HepG2 (cell line): ENCODE data around the gene ATP9B. TPM values are rescaled to one million over a fixed set of nuclear protein-coding genes. Genes with fewer than 3 reads are reported as not detected.

ENCODE experiments used
- ATAC-seq: fragments of 200-7000 bp; cut with Tn5 transposase; 3 replicates; pipeline ENCODE4 v1.9.1; 2020; ENCODE audit warnings: mild to moderate bottlenecking, moderate library complexity
- BruUV-seq: library from RNA; stranded (reverse); fragments of 400-500 nt; replicated peaks from 2 replicates; lab custom pipeline; 2021; lab: Mats Ljungman, UMichigan
- CTCF ChIA-PET: fragments of 300-600 bp; formaldehyde crosslinking; extraction: SDS; loops from one replicate; lab custom pipeline; 2021; ENCODE audit warnings: low total read pairs, inconsistent platforms, low intra/inter-chr PET ratio; lab: Yijun Ruan, JAX
- POLR2A ChIA-PET: fragments of 350-600 bp; sonication (Branson Sonifier 250); formaldehyde crosslinking; loops from one replicate; lab custom pipeline; 2020; ENCODE audit warnings: antibody characterized with exemption, inconsistent platforms; lab: Yijun Ruan, JAX
- DNase-seq: peaks from one replicate; pipeline ENCODE4 v3.0.0-alpha.2; 2015; ENCODE audit warnings: low spot score
- FAIRE-seq: peaks from 3 replicates; lab custom pipeline; 2011; peaks lifted over from hg19 to GRCh38; lab: Jason Lieb, UNC
- H2AFZ ChIP-seq: one replicate; pipeline ENCODE4 v1.6.1; 2011; ENCODE audit warnings: low read length, inconsistent platforms
- H3K27ac ChIP-seq: fragments of 300-600 bp; 3 replicates; pipeline ENCODE4 v1.8.0; 2011; ENCODE audit warnings: mixed run types, mild to moderate bottlenecking, mixed read lengths, low read length, inconsistent platforms; ENCODE audit not compliant: insufficient read depth; ENCODE audit errors: extremely low read length
- H3K27me3 ChIP-seq, 2 experiments: fragments of 200-600 bp in 1 of 2; 2 replicates in 1 of 2; 3 replicates in 1 of 2; pipeline versions ENCODE4 v1.6.0 to v1.8.0; 2011; ENCODE audit warnings: low read length in 2 of 2, mild to moderate bottlenecking in 2 of 2, moderate library complexity in 2 of 2, inconsistent platforms in 1 of 2; ENCODE audit not compliant: insufficient read depth in 2 of 2, control insufficient read depth in 1 of 2
- H3K36me3 ChIP-seq, 2 experiments: fragments of 200-600 bp in 1 of 2; replicated peaks in 1 of 2; 2 replicates in 1 of 2; 3 replicates in 1 of 2; pipeline versions ENCODE4 v1.5.1 to v1.8.0; 2011; ENCODE audit warnings: low read length in 2 of 2, inconsistent platforms in 1 of 2; ENCODE audit not compliant: insufficient read depth in 2 of 2, control insufficient read depth in 1 of 2
- H3K4me1 ChIP-seq: 2 replicates; pipeline ENCODE4 v1.5.1; 2012; ENCODE audit warnings: low read length, inconsistent platforms; ENCODE audit not compliant: insufficient read depth
- H3K4me2 ChIP-seq: 2 replicates; pipeline ENCODE4 v1.6.0; 2011; ENCODE audit warnings: low read depth, low read length, inconsistent platforms
- H3K4me3 ChIP-seq, 3 experiments: fragments of 200-600 bp in 1 of 3; sonication (generic), shearing (Covaris generic) in 1 of 3; replicated peaks in 1 of 3; 2 replicates each; pipeline ENCODE4 v1.5.1; 2011 to 2016; ENCODE audit warnings: low read length in 3 of 3, inconsistent platforms in 2 of 3, low read depth in 2 of 3, mild to moderate bottlenecking in 2 of 3, control low read depth in 1 of 3, mixed read lengths in 1 of 3; ENCODE audit not compliant: insufficient read depth in 1 of 3
- H3K79me2 ChIP-seq: one replicate; pipeline ENCODE4 v1.6.1; 2011; ENCODE audit warnings: low read length, inconsistent platforms; ENCODE audit not compliant: insufficient read depth
- H3K9ac ChIP-seq: 2 replicates; pipeline ENCODE4 v1.6.0; 2011; ENCODE audit warnings: mild to moderate bottlenecking, low read depth, low read length, inconsistent platforms; ENCODE audit not compliant: insufficient read depth
- H3K9me3 ChIP-seq: 2 replicates; pipeline ENCODE4 v1.5.1; 2012; ENCODE audit warnings: mild to moderate bottlenecking, low read length
- H4K20me1 ChIP-seq: 2 replicates; pipeline ENCODE4 v1.6.0; 2011; ENCODE audit warnings: inconsistent platforms, mild to moderate bottlenecking, low read length, moderate library complexity; ENCODE audit not compliant: insufficient read depth
- ETV6 ChIP-seq: sonication (generic); formaldehyde crosslinking; conservative IDR thresholded peaks from 2 replicates; pipeline ENCODE4 v1.4.0; 2020; ENCODE audit warnings: missing genetic modification reagents
- NCOA2 ChIP-seq: sonication (generic); formaldehyde crosslinking; IDR thresholded peaks from 2 replicates; pipeline ENCODE4 v1.8.0; 2022; ENCODE audit warnings: inconsistent platforms
- NR3C1 ChIP-seq: sonication (generic); formaldehyde crosslinking; IDR thresholded peaks from 2 replicates; pipeline ENCODE4 v1.4.0; 2020; ENCODE audit warnings: missing genetic modification reagents
- PHB2 ChIP-seq: fragments of 450-650 bp; IDR thresholded peaks from 2 replicates; pipeline ENCODE4 v1.6.1; 2018; ENCODE audit not compliant: partially characterized antibody
- ZBTB26 ChIP-seq: IDR thresholded peaks from 2 replicates; pipeline ENCODE4 v1.6.1; 2016; ENCODE audit warnings: missing compliant biosample characterization, missing genetic modification reagents, borderline replicate concordance
- ZFP1 ChIP-seq: IDR thresholded peaks from 2 replicates; pipeline ENCODE4 v1.6.1; 2016
- ZMYM3 ChIP-seq: sonication (generic); formaldehyde crosslinking; IDR thresholded peaks from 2 replicates; pipeline ENCODE4 v1.5.1; 2020; ENCODE audit warnings: mild to moderate bottlenecking, missing genetic modification reagents
- ZNF3 ChIP-seq: IDR thresholded peaks from 2 replicates; pipeline ENCODE4 v1.7.0; 2017; ENCODE audit warnings: inconsistent platforms
- ZNF530 ChIP-seq: sonication (generic); formaldehyde crosslinking; IDR thresholded peaks from 2 replicates; pipeline ENCODE4 v1.5.0; 2020; ENCODE audit warnings: low read depth, mild to moderate bottlenecking, missing genetic modification reagents
- ZNF562 ChIP-seq: sonication (generic); formaldehyde crosslinking; IDR thresholded peaks from 2 replicates; pipeline ENCODE4 v1.8.0; 2022; ENCODE audit warnings: missing genetic modification reagents, borderline replicate concordance
- ZNF687 ChIP-seq: sonication (generic); formaldehyde crosslinking; IDR thresholded peaks from 2 replicates; pipeline ENCODE4 v1.5.1; 2020; ENCODE audit warnings: mild to moderate bottlenecking, missing genetic modification reagents, moderate library complexity
- whole genome bisulfite sequencing: methylation state at CpG from one replicate; pipeline ENCODE4 v1.1.6; 2017; ENCODE audit warnings: low lambda C conversion rate; 5-methylcytosine and 5-hydroxymethylcytosine counted together
- in situ Hi-C: cut with HindIII; loops from 2 replicates; pipeline ENCODE4 v1.10.0; 2017; ENCODE audit warnings: low pct_unique_long_range_greater_than_20kb; ENCODE audit not compliant: extremely low pct_ligation_motif_present
- intact Hi-C: fragments of 100-400 bp; cut with micrococcal nuclease; formaldehyde crosslinking; loops from one replicate; pipeline ENCODE4 v1.10.0; 2022; ENCODE audit not compliant: unreplicated experiment
- polyA plus RNA-seq, 8 experiments: library from polyadenylated mRNA; depleted of rRNA in 3 of 8; stranded (reverse) in 7 of 8; unstranded in 1 of 8; fragments of >200 nt; fragmentation: Illumina TruSeq in 4 of 8; extraction: Trizol in 4 of 8; gene quantifications; 2 replicates each; pipeline versions ENCODE4 v1.2.1 to v1.2.3, GENCODE V29; 2011 to 2016; ENCODE audit warnings: low read depth in 4 of 8, missing spikeins in 1 of 8, mixed read lengths in 1 of 8; ENCODE audit not compliant: insufficient read depth in 1 of 8
- total RNA-seq, 5 experiments: library from RNA; depleted of rRNA; stranded (reverse); fragments of >200 nt; fragmentation: Illumina TruSeq; extraction: Trizol; gene quantifications; 2 replicates each; pipeline ENCODE4 v1.2.3, GENCODE V29; 2016; ENCODE audit warnings: low read depth in 1 of 5

Gene ATP9B
- total and polyA plus RNA-seq, 2 of the 13 experiments (the other 11 are each of a cell fraction or from before 2014, with no cell fraction given), result 10.8 to 11.3 TPM

- H3K79me2 ChIP-seq, result no peaks in the 10 kb centered on the region
- FAIRE-seq (no peak), ATAC-seq (no peak), DNase-seq (no peak)
- no peaks in the 10 kb centered on the region for H3K36me3 ChIP-seq
- ChIA-PET POLR2A (no interaction called here), CTCF (no interaction called here)
- no TSS peak for BruUV-seq
- H3K9ac ChIP-seq, result no peak overlapping the region
- no peak overlapping the region for H3K4me2 ChIP-seq
- no peaks in the 10 kb centered on the region for H4K20me1 ChIP-seq
- H2AFZ ChIP-seq, result no peak overlapping the region
- 0 out of 2 replicates have a peak, but pooled peaks cover 9% of the 10 kb centered on the region for H3K4me1 ChIP-seq
- H3K27ac ChIP-seq, result no peak overlapping the region
- no peak for TF ChIP-seq ZFP1
- TF ChIP-seq ZNF562 (CRISPR knock-in tag), result no peak
- no peak for TF ChIP-seq ZMYM3 (CRISPR knock-in tag)
- TF ChIP-seq PHB2, result no peak
- no peaks in the 10 kb centered on the region for H3K9me3 ChIP-seq
- WGBS, result 9% methylated on average over 2 of the region's 2 CpGs
- intact Hi-C loops, result no loop called here
- H3K27me3 ChIP-seq, result peaks cover 4 to 20% of the 10 kb centered on the region in 2 experiments
- in situ Hi-C loops, result no loop called here
- H3K4me3 ChIP-seq, result no peak overlapping the region
These were observed 11.2 kb upstream of the ATP9B start for GRCh38 chr18:79058007-79058406.

GRCh38 chr18:79062806-79063205 lies 6.4 kb upstream of the ATP9B start:
- Histone ChIP-seq H3K9me3 (no peaks in the 10 kb centered on the region), H3K79me2 (no peaks in the 10 kb centered on the region), H3K4me2 (no peak overlapping the region), H3K4me3 (no peak overlapping the region), H2AFZ (no peak overlapping the region), H3K36me3 (no peaks in the 10 kb centered on the region), H3K27me3 (peaks cover 2 to 8% of the 10 kb centered on the region in 2 experiments; a peak in 3 of 5 replicates), H3K27ac (no peak overlapping the region), H3K9ac (no peak overlapping the region), H4K20me1 (no peaks in the 10 kb centered on the region), H3K4me1 (0 out of 2 replicates have a peak, but pooled peaks cover 9% of the 10 kb centered on the region)
- intact Hi-C loops (no loop called here), in situ Hi-C loops (no loop called here)
- POLR2A ChIA-PET, result no interaction called here
- CTCF ChIA-PET, result no interaction called here
- ATAC-seq (peak; percentile 65), FAIRE-seq (no peak), DNase-seq (peak; percentile 21)
- no TSS peak for BruUV-seq
- WGBS, result 24% methylated on average over 9 of the region's 9 CpGs
- TF ChIP-seq ZNF687 (0 out of 2 replicates have a peak, but pooled peaks have one; percentile 14), ZBTB26 (no peak), ZNF3 (no peak), ETV6 (no peak), ZNF530 (no peak), NR3C1 (CRISPR knock-in tag) (no peak), NCOA2 (CRISPR knock-in tag) (no peak)
